GM12878 (cell line): Measurements from ENCODE around the gene PCK1.

ENCODE experiments used
- ATF3 ChIP-seq: IDR thresholded peaks from 2 replicates; pipeline ENCODE4 v1.6.1; 2011; ENCODE audit warnings: low read depth, mild to moderate bottlenecking, low read length, moderate library complexity, borderline replicate concordance; ENCODE audit errors: extremely low read depth
- FOS ChIP-seq: IDR thresholded peaks from 3 replicates; pipeline ENCODE4 v1.6.1; 2011; ENCODE audit warnings: borderline replicate concordance; ENCODE audit not compliant: insufficient read length; ENCODE audit errors: extremely low read depth
- NFYB ChIP-seq: IDR thresholded peaks from 2 replicates; pipeline ENCODE4 v1.6.1; 2011; ENCODE audit warnings: low read depth, mild to moderate bottlenecking, low read length, improper control_type of control experiment, moderate library complexity; ENCODE audit not compliant: insufficient read depth
- NR2F1 ChIP-seq: fragments of 450-650 bp; conservative IDR thresholded peaks from 2 replicates; pipeline ENCODE4 v1.6.1; 2017; ENCODE audit warnings: mild to moderate bottlenecking
- SMAD1 ChIP-seq: fragments of 450-650 bp; IDR thresholded peaks from 2 replicates; pipeline ENCODE4 v1.6.1; 2018; ENCODE audit warnings: mild to moderate bottlenecking, low read depth; ENCODE audit not compliant: partially characterized antibody
- SREBF2 ChIP-seq: IDR thresholded peaks from 2 replicates; pipeline ENCODE4 v1.6.1; 2012; ENCODE audit warnings: mild to moderate bottlenecking, low read length
- TF ChIP-seq, protein P1 (sequence below): IDR thresholded peaks from 2 replicates; pipeline ENCODE4 v1.6.1; 2012; ENCODE audit warnings: low read depth, low read length, improper control_type of control experiment
- TF ChIP-seq, protein P2 (sequence below): IDR thresholded peaks from 2 replicates; pipeline ENCODE4 v1.6.1; 2012; ENCODE audit warnings: mild to moderate bottlenecking, low read depth, low read length

- TF ChIP-seq, protein P1, sequence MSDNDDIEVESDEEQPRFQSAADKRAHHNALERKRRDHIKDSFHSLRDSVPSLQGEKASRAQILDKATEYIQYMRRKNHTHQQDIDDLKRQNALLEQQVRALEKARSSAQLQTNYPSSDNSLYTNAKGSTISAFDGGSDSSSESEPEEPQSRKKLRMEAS, result no peak
- TF ChIP-seq SREBF2 (no peak), ATF3 (no peak), SMAD1 (no peak), NR2F1 (no peak), NFYB (no peak), FOS (no peak)
- TF ChIP-seq, protein P2, sequence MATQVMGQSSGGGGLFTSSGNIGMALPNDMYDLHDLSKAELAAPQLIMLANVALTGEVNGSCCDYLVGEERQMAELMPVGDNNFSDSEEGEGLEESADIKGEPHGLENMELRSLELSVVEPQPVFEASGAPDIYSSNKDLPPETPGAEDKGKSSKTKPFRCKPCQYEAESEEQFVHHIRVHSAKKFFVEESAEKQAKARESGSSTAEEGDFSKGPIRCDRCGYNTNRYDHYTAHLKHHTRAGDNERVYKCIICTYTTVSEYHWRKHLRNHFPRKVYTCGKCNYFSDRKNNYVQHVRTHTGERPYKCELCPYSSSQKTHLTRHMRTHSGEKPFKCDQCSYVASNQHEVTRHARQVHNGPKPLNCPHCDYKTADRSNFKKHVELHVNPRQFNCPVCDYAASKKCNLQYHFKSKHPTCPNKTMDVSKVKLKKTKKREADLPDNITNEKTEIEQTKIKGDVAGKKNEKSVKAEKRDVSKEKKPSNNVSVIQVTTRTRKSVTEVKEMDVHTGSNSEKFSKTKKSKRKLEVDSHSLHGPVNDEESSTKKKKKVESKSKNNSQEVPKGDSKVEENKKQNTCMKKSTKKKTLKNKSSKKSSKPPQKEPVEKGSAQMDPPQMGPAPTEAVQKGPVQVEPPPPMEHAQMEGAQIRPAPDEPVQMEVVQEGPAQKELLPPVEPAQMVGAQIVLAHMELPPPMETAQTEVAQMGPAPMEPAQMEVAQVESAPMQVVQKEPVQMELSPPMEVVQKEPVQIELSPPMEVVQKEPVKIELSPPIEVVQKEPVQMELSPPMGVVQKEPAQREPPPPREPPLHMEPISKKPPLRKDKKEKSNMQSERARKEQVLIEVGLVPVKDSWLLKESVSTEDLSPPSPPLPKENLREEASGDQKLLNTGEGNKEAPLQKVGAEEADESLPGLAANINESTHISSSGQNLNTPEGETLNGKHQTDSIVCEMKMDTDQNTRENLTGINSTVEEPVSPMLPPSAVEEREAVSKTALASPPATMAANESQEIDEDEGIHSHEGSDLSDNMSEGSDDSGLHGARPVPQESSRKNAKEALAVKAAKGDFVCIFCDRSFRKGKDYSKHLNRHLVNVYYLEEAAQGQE, result no peak
These were observed 38.4 kb upstream of the PCK1 start for GRCh38 chr20:57522380-57523140.
